Fibroblast of pulmonary artery (primary cell): ENCODE results near the gene HTATIP2.
"Not testable (repeated sequence)": the region's sequence is repeated elsewhere in the genome, so short reads cannot be mapped to it uniquely, and the experiment has no call there.

Experiments used
- DNase-seq: peaks from one replicate; pipeline ENCODE4 v3.0.0-alpha.2; 2010; ENCODE audit warnings: low read depth
- H3K4me3 ChIP-seq: replicated peaks from 2 replicates; pipeline ENCODE4 v1.5.1; 2011; ENCODE audit warnings: low read depth, mild to moderate bottlenecking, control low read depth, low read length, moderate library complexity
- CTCF ChIP-seq: IDR thresholded peaks from 2 replicates; pipeline ENCODE4 v1.5.1; 2011; ENCODE audit warnings: mild to moderate bottlenecking, control low read depth, low read length, inconsistent platforms; ENCODE audit errors: missing control alignments

The HTATIP2 gene

DNA sequence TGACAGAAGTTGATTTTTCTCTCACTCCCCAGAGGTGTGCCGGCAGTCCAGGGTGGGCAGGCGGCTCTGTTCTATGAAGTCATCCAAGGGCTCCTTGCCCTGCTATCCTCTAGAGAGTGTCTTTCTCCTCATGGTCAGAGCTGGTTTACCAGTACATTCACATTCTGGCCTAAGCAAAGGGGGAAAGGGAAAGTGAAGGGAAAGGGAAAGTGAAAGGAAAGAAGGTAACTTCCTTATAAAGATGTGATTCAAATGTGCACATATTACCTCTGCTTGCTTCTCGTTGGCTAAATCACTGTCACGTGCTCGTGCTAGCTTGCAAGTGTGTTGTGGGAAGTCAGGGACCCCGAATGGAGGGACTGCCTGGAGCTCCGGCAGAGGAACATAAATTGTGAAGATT is 2.9 kb upstream of the HTATIP2 start:
- TF ChIP-seq CTCF: no peak
- no peak overlapping the region for H3K4me3 ChIP-seq
- DNase-seq: peak; percentile 43

GRCh38 chr11:20362481-20362880 is 1.0 kb upstream of the HTATIP2 start:
- DNase-seq: peak; percentile 29
- no peak for TF ChIP-seq CTCF
- no peak overlapping the region for H3K4me3 ChIP-seq

- DNase-seq: no peak
- peak overlapping the region; percentile 56 for H3K4me3 ChIP-seq
- no peak for TF ChIP-seq CTCF
These were observed 390 bp upstream of the HTATIP2 start for GRCh38 chr11:20363149-20363499.

DNA sequence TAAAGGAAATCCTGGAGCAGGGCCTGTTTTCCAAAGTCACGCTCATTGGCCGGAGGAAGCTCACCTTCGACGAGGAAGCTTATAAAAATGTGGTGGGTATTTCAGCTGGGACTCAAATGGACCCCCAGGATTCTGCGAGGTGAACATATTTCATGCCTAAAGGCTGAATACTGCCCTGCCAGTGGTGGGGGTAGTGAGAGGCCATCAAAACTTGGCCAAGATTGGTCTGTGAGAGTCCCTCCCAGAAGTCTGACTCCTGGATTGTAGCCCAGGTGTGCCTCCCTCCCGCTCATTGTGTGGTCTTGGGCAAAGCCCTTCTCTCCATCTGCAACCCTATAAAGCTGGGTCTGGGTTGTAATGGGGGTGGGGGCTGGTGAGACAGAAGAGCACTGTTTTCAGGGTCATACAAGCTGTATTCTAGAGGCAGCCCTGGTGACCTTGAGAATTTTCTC is 853 bp downstream of the HTATIP2 start:
- no peak for DNase-seq
- TF ChIP-seq CTCF: no peak
- H3K4me3 ChIP-seq: peak overlapping the region; percentile 56

GRCh38 chr11:20365465-20365864 is 2.0 kb downstream of the HTATIP2 start:
- not testable (repeated sequence) for H3K4me3 ChIP-seq, DNase-seq

GRCh38 chr11:20367313-20367948 is 3.9 kb downstream of the HTATIP2 start:
- no peak for TF ChIP-seq CTCF
- peak; percentile 88 for DNase-seq
- peak overlapping the region; percentile 16 for H3K4me3 ChIP-seq

DNA sequence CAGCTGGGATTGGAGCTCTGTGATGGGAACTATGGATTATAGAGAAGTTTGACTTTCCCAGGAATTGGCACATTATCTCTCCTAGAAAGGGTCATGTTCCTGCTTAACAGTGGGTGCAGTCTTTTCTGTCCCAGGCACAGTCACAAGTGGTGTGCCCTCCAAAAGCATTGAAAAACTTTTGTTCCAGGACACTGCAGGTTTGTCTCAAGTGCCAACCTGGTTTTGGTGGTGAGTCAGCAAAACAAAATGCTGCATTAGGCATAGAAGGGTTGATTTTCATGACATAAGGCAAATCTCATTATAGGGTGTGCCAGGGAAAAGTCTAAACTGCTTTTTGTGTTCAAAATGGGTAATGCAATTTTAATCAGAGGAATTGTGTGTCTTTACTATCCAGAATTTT is 4.9 kb downstream of the HTATIP2 start:
- no peak overlapping the region for H3K4me3 ChIP-seq
- no peak for TF ChIP-seq CTCF
- peak; percentile 17 for DNase-seq

DNA sequence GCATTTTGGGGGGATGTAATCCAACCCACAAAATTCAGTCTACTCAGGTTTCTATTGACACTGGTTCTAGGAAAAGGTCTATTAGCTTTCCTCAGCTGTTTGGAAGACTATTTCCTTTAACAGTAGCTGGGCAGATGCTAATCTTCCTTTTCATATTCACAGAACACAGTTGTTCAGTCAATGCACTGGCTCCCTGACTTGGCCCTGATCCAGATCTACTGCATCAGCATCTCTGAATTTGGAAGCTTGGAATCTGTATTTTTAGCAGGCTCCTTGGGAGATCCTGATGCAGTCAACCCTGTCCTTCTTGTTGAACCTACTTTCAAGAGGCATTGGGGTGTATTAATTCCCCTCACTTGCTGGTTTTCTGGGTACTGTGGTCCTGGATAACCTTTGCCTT is 6.3 kb downstream of the HTATIP2 start:
- TF ChIP-seq CTCF: no peak
- no peak overlapping the region for H3K4me3 ChIP-seq

More for the DNA sequence above, 6.3 kb downstream of the HTATIP2 start:
- no peak for DNase-seq
